Muscle of leg (tissue), 11 donors: ENCODE results near the gene USP15. TPM values are rescaled to one million over a fixed set of nuclear protein-coding genes. Genes with fewer than 3 reads are reported as not detected.

Source experiments
- DNase-seq: peaks from one replicate; pipeline ENCODE4 v3.0.0; 2013
- H3K27ac ChIP-seq: one replicate; pipeline ENCODE4 v1.5.1; 2013; ENCODE audit warnings: mild to moderate bottlenecking, low read length, control low read depth
- H3K27me3 ChIP-seq: one replicate; pipeline ENCODE4 v1.6.1; 2013; ENCODE audit warnings: low read length; ENCODE audit not compliant: control insufficient read depth, insufficient read depth
- H3K36me3 ChIP-seq: one replicate; pipeline ENCODE4 v1.6.1; 2013; ENCODE audit warnings: low read length; ENCODE audit not compliant: control insufficient read depth, insufficient read depth
- H3K4me1 ChIP-seq: one replicate; pipeline ENCODE4 v1.6.1; 2013; ENCODE audit warnings: low read length; ENCODE audit not compliant: control insufficient read depth, insufficient read depth
- H3K4me3 ChIP-seq: one replicate; pipeline ENCODE4 v1.5.1; 2013; ENCODE audit warnings: low read length, control low read depth
- H3K9me3 ChIP-seq: replicated peaks from 2 replicates; pipeline ENCODE4 v1.6.1; 2013; ENCODE audit warnings: low read depth, low read length; ENCODE audit not compliant: control insufficient read depth
- WGBS: methylation state at CpG from one replicate; pipeline ENCODE4 v1.1.5; 2013; ENCODE audit warnings: missing lambda C conversion rate; ENCODE audit not compliant: insufficient coverage; 5-methylcytosine and 5-hydroxymethylcytosine counted together
- polyA plus RNA-seq, 8 donors: library from polyadenylated mRNA; unstranded; fragments of 120-200 nt; gene quantifications; one replicate each; pipeline versions ENCODE4 v1.2.1 to v1.2.3, GENCODE V29; 2013; ENCODE audit warnings: inconsistent platforms in 1 of 8, low replicate concordance in 1 of 8; ENCODE audit not compliant: insufficient read length in 8 of 8, insufficient read depth in 1 of 8
- total RNA-seq: library from RNA; stranded (reverse); fragments of 120-200 nt; gene quantifications from one replicate; pipeline ENCODE4 v1.2.4, GENCODE V29; 2013

USP15 gene
- total and polyA plus RNA-seq, 9 donors, result 27.2 to 50.5 (median 35.1) TPM

GRCh38 chr12:62264706-62265105, 4.5 kb downstream of the USP15 start:
- DNase-seq, result no peak
- H3K27ac ChIP-seq, result no peak overlapping the region
- WGBS, result no CpG with 5 or more reads among the region's 3 CpGs
- no peak overlapping the region for H3K4me3 ChIP-seq
- H3K36me3 ChIP-seq, result no peaks in the 10 kb centered on the region
- no peaks in the 10 kb centered on the region for H3K9me3 ChIP-seq
- peaks cover 2% of the 10 kb centered on the region for H3K4me1 ChIP-seq
- no peaks in the 10 kb centered on the region for H3K27me3 ChIP-seq

- H3K27ac ChIP-seq, result no peak overlapping the region
- no peaks in the 10 kb centered on the region for H3K27me3 ChIP-seq
- H3K4me1 ChIP-seq, result peaks cover 2% of the 10 kb centered on the region
- H3K36me3 ChIP-seq, result no peaks in the 10 kb centered on the region
- no peak for DNase-seq
- WGBS, result no CpG with 5 or more reads among the region's 4 CpGs
- H3K4me3 ChIP-seq, result no peak overlapping the region
- no peaks in the 10 kb centered on the region for H3K9me3 ChIP-seq
These were observed 5.3 kb downstream of the USP15 start for GRCh38 chr12:62265511-62265910.

GRCh38 chr12:62267026-62267425, 6.8 kb downstream of the USP15 start:
- H3K4me1 ChIP-seq, result peaks cover 2% of the 10 kb centered on the region

GRCh38 chr12:62267480-62267879, 7.3 kb downstream of the USP15 start:
- no peak overlapping the region for H3K4me3 ChIP-seq
- peaks cover 2% of the 10 kb centered on the region for H3K4me1 ChIP-seq
- DNase-seq, result no peak
- H3K27me3 ChIP-seq, result no peaks in the 10 kb centered on the region
- H3K9me3 ChIP-seq, result no peaks in the 10 kb centered on the region
- no peak overlapping the region for H3K27ac ChIP-seq
- H3K36me3 ChIP-seq, result no peaks in the 10 kb centered on the region
- no CpG with 5 or more reads among the region's 1 CpG for WGBS

More at GRCh38 chr12:62267026-62267425, 6.8 kb downstream of the USP15 start:
- Histone ChIP-seq H3K27ac (no peak overlapping the region), H3K36me3 (no peaks in the 10 kb centered on the region), H3K9me3 (no peaks in the 10 kb centered on the region), H3K27me3 (no peaks in the 10 kb centered on the region), H3K4me3 (no peak overlapping the region)
- WGBS, result no CpG with 5 or more reads among the region's 2 CpGs
- no peak for DNase-seq

GRCh38 chr12:62268956-62269355, 8.8 kb downstream of the USP15 start:
- DNase-seq, result no peak
- H3K27ac ChIP-seq, result no peak overlapping the region
- peaks cover 2% of the 10 kb centered on the region for H3K4me1 ChIP-seq
- no peaks in the 10 kb centered on the region for H3K27me3 ChIP-seq
- H3K4me3 ChIP-seq, result no peak overlapping the region
- no peaks in the 10 kb centered on the region for H3K9me3 ChIP-seq
- no peaks in the 10 kb centered on the region for H3K36me3 ChIP-seq
- no CpG with 5 or more reads among the region's 3 CpGs for WGBS

- H3K36me3 ChIP-seq, result no peaks in the 10 kb centered on the region
- H3K27ac ChIP-seq, result no peak overlapping the region
- no CpG with 5 or more reads among the region's 3 CpGs for WGBS
- no peak overlapping the region for H3K4me3 ChIP-seq
- H3K4me1 ChIP-seq, result peaks cover 2% of the 10 kb centered on the region
- H3K9me3 ChIP-seq, result no peaks in the 10 kb centered on the region
- no peak for DNase-seq
- H3K27me3 ChIP-seq, result no peaks in the 10 kb centered on the region
These were observed 9.4 kb downstream of the USP15 start for GRCh38 chr12:62269464-62270228.

GRCh38 chr12:62270384-62270783, 10.2 kb downstream of the USP15 start:
- Histone ChIP-seq H3K36me3 (no peaks in the 10 kb centered on the region), H3K4me3 (no peak overlapping the region), H3K9me3 (no peaks in the 10 kb centered on the region), H3K4me1 (peaks cover 2% of the 10 kb centered on the region), H3K27ac (no peak overlapping the region), H3K27me3 (no peaks in the 10 kb centered on the region)
- no CpG with 5 or more reads among the region's 1 CpG for WGBS
- DNase-seq, result no peak

- Histone ChIP-seq H3K4me3 (no peak overlapping the region), H3K4me1 (no peaks in the 10 kb centered on the region), H3K27me3 (no peaks in the 10 kb centered on the region), H3K27ac (no peak overlapping the region), H3K36me3 (no peaks in the 10 kb centered on the region), H3K9me3 (no peaks in the 10 kb centered on the region)
- no CpG with 5 or more reads among the region's 4 CpGs for WGBS
- DNase-seq, result no peak
These were observed 10.7 kb downstream of the USP15 start for GRCh38 chr12:62270872-62271271.

- Histone ChIP-seq H3K36me3 (no peaks in the 10 kb centered on the region), H3K27me3 (no peaks in the 10 kb centered on the region), H3K27ac (no peak overlapping the region), H3K4me1 (no peaks in the 10 kb centered on the region), H3K9me3 (no peaks in the 10 kb centered on the region), H3K4me3 (no peak overlapping the region)
- 100% methylated on average over 1 of the region's 3 CpGs for WGBS
- no peak for DNase-seq
These were observed 12.8 kb downstream of the USP15 start for GRCh38 chr12:62272936-62273552.

- H3K27me3 ChIP-seq, result no peaks in the 10 kb centered on the region
- no peak overlapping the region for H3K4me3 ChIP-seq
- no peak overlapping the region for H3K27ac ChIP-seq
- no peaks in the 10 kb centered on the region for H3K36me3 ChIP-seq
- no peak for DNase-seq
- H3K9me3 ChIP-seq, result no peaks in the 10 kb centered on the region
- no CpG with 5 or more reads among the region's 5 CpGs for WGBS
- no peaks in the 10 kb centered on the region for H3K4me1 ChIP-seq
These were observed 13.6 kb downstream of the USP15 start for GRCh38 chr12:62273724-62274380.
